M059J (cell line): ENCODE results near the gene ITSN1. TPM values are rescaled to one million over a fixed set of nuclear protein-coding genes. Genes with fewer than 3 reads are reported as not detected.
A peak's percentile ranks its signal among the peaks of the same experiment; 100 is the strongest.

Experiments
- DNase-seq: peaks from one replicate; pipeline ENCODE4 v3.0.0-alpha.2; 2012; ENCODE audit warnings: low read depth
- total RNA-seq: library from RNA; depleted of rRNA; stranded (reverse); fragments of >200 nt; shearing (Covaris generic); gene quantifications from 2 replicates; pipeline ENCODE4 v1.2.3, GENCODE V29; 2014

ITSN1 gene
- total RNA-seq, 1 experiment from 2014 or later = 25.2 TPM

GRCh38 chr21:33886321-33886720 lies 244.0 kb downstream of the ITSN1 start:
- DNase-seq = no peak

DNA sequence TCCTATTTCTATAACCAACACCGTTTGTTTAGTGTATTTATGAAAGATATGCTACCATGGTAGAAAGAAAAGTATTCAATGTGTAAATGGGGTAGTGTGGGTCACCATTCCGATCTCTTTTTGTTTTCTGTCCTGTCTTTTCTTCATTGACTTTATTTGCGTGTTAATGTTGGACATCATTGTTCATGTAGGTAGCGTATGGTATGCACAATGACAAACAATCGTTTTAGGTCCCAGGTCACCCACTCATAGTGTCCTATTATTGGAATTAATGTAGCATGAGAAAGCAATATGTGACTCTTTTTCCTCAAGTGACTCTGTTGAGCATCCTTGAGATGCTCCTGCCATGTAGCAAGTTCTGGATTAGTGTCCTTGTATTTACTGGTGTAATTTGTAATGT lies 247.9 kb downstream of the ITSN1 start:
- no peak for DNase-seq

DNA sequence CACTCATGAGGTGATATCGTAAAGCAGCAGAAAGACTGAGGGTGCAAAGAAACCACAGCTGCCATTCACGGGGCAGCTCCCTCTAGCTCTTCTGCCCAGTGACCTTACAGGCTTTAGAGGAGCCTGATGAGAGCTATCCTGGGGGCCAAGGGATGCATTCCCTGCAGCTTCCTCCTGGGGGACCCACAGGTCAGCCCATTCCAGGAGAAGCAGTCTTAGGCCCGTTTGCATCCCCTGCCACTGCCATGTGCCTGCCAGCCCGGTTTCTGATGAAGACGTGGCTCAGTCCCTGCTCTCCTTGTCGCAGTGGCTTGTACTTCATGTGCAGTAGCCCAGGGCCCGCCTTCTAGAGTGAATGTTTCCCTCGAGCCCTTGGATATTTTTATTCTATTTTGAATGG lies 250.6 kb downstream of the ITSN1 start:
- DNase-seq = no peak

DNA sequence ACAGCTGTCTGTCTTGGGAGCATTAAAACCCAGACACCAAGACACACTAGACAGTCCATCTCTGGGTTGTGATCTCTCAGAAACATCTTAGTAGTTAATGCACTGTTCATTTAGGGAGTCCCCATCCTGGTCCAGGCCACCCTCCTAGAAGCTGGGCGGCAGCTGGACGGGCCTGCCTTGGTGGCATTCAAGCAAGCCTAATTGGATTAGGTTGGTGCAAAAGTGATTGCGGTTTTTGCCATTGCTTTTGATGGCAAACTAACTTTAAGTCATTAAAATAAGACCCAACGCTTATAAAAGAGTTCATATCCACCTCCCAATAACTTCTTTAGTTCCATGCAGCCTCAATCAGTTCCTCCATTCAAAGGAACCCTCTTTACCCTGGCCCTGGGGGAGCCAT lies 251.6 kb downstream of the ITSN1 start:
- DNase-seq = no peak

DNA sequence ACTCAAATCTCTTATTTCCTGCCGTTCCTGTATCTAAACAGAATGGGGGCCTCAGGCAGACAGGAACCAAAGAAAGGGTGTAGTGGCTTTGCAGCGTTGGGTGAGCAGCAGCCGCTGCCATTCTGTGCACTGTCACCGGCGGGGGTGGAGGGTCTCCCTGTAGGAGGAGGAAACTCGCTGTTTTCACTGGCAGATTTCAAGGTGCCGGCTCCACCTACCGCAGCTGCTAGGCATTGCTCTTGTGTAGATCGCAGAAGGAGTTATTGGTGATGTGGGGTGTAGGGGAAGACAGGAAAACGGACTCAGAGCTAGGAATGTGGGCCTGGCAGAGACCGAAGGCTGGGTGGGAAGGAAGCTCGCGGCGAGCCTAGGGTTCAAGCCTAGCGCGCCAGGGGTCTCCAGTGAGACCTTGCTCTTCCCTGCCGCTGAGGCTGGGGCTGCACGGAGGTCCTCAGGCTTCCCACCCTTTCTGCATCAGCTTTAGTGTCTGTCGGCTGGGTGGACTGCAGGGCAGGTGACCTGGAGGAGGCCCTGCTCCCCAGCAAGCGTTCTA lies 252.5 kb downstream of the ITSN1 start:
- peak; percentile 84 for DNase-seq

GRCh38 chr21:33895356-33895755 lies 253.1 kb downstream of the ITSN1 start:
- no peak for DNase-seq

- DNase-seq = no peak
Observed at GRCh38 chr21:33896691-33897090, 254.4 kb downstream of the ITSN1 start.

GRCh38 chr21:33897098-33897497 lies 254.8 kb downstream of the ITSN1 start:
- DNase-seq = no peak

- DNase-seq = no peak
Observed at GRCh38 chr21:33897739-33898138, 255.4 kb downstream of the ITSN1 start.

GRCh38 chr21:33898586-33898985 lies 256.3 kb downstream of the ITSN1 start:
- peak; percentile 39 for DNase-seq

- DNase-seq = peak; percentile 22
Observed at GRCh38 chr21:33899199-33899598, 256.9 kb downstream of the ITSN1 start.

- peak; percentile 66 for DNase-seq
Observed at GRCh38 chr21:33901412-33902288, 259.3 kb downstream of the ITSN1 start.

DNA sequence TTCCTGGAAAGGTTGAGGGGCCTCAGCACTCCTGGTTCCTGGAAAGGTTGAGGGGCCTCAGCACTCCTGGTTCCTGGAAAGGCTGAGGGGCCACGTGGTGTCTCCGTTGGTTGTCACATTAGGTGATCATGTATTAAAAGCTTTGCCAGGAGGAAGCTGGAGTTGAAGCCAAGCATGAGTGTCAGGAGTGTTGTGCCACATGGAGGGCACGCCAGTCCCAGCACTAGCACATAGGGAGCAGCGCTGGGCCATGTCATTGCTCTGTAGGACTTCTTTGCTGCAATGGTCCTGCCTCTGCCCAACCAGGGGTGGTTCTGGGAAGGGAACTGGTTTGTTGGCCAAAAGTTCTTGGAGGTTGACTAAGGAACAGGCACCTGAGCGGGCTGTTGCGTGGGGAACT lies 260.0 kb downstream of the ITSN1 start:
- no peak for DNase-seq

GRCh38 chr21:33904041-33904440 lies 261.7 kb downstream of the ITSN1 start:
- no peak for DNase-seq

DNA sequence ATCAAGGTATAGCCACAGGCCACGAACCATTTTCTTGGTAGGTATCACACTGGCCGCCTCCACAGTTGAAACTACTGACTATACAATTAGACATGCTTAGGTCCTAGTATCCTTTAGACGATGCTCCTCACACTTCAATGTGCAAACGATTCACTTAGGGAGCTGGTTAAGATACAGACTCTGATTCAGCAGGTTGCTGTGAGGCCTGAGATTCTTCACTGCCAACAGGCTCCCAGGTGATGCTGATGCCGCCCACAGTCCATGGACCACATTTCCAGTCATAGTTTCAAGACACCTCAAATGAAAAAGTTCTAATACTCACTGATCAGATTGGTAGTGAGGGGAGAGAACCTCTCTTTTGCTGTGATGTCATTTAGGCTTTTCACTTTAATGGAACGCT lies 266.5 kb downstream of the ITSN1 start:
- no peak for DNase-seq

DNA sequence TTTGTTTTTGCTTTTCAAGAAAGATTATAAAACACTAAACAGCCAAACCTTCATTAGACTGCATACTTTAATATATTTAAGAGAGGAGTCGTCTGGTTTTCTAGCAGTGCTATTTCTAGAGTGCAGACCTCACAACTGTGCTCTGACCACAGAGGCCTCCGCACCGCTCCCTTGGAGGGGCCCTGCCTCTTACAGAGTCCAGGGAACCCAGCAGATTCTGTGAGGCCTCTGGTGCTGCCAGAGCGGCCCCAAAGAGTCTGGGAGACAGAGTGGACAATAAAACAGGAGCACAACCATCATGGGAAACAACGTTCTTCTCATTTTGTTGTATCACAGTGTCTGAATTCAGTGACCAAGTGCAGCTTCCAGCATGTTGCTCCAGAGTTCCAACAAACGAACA lies 267.5 kb downstream of the ITSN1 start:
- DNase-seq = no peak

DNA sequence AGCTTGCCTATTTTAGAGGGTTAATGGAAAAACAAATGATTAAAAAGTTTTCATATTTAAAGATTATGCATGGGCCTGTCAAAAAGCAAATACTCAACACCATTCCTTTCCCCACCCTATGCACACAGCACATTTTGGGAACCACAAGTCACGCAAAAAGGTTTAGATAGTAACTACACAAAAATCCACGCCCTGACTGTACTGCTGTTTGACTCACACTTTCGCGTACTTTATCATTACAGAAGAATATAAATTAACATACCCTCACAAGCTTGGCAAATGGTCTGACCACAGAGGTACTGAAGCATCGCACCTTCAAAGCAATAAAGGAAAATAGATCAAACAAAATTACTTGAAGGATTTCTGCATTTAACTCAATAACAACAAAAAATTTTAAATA lies 271.9 kb downstream of the ITSN1 start:
- no peak for DNase-seq

GRCh38 chr21:33915368-33916199 lies 273.3 kb downstream of the ITSN1 start, which contains the start of gene ATP5PO:
TSS of gene ATP5PO (minus strand) at chr21:33915804. CDS start at chr21:33915763, 41 bp downstream.
- DNase-seq = peak; percentile 99

- no peak for DNase-seq
Observed at GRCh38 chr21:33916200-33916567, 273.9 kb downstream of the ITSN1 start.

- DNase-seq = no peak
Observed at GRCh38 chr21:33917421-33917820, 275.1 kb downstream of the ITSN1 start.

DNA sequence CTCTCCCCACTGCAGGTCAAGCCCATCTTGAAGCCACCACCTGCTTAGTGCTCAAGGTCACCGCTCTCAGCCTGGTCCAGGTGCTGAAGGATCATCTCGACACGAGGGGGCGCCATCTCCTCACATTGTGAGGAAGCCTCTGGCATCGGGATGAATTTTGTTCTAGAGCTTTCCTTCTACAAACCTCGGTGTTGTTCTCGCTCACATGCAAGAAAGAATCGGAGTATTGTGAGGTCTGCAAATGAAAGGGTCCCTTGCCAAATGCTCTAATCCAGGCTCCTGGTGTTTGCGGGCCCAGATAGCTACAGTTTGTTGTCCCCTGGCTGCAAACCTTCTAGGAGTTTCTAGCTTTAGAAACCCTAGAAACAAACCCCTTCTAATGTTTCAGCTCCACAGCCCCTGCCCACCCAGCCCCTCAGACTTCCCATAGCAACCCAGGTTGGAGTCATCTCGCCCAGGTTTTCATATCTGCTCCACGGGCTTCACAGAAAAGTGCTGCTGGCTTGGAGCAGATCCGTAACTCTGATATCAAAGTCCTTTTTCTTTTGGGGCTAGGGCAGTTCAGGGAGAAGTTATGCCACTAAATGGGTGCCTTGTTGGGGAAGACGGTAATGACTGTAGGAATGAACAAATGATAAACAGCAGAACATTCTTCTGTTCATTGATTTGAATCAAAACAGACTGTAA lies 281.9 kb downstream of the ITSN1 start:
- peak; percentile 84 for DNase-seq

- DNase-seq = peak; percentile 21
Observed at GRCh38 chr21:33924766-33925100, 282.4 kb downstream of the ITSN1 start.
